SK-N-MC (cell line): ENCODE data around the gene TMEM60.

Source experiments
- EZH2 ChIP-seq: fragments of 200-600 bp; sonication (generic); IDR thresholded peaks from one replicate; pipeline ENCODE4 v1.6.1; 2017; ENCODE audit warnings: antibody characterized with exemption
- POLR2AphosphoS5 ChIP-seq: IDR thresholded peaks from 2 replicates; pipeline ENCODE4 v1.6.1; 2012; ENCODE audit warnings: mild to moderate bottlenecking, low read depth, low read length, borderline replicate concordance

- TF ChIP-seq POLR2AphosphoS5: no peak
- no peak for TF ChIP-seq EZH2
Observed at GRCh38 chr7:77766801-77767605, 31.2 kb downstream of the TMEM60 start.
